WTC11 (cell line): ENCODE data around the gene NXN. TPM values are rescaled to one million over a fixed set of nuclear protein-coding genes. Genes with fewer than 3 reads are reported as not detected.
"Not testable (repeated sequence)": the region's sequence is repeated elsewhere in the genome, so short reads cannot be mapped to it uniquely, and the experiment has no call there.

Source experiments
- ATAC-seq: fragments of 200-7000 bp; cut with Tn5 transposase; 2 replicates; pipeline ENCODE4 v1.10.0; 2021; ENCODE audit warnings: mild to moderate bottlenecking, moderate library complexity
- CTCF ChIA-PET: fragments of 300-600 bp; sonication (Branson Sonifier 250); formaldehyde crosslinking; loops from one replicate; lab custom pipeline; 2021; ENCODE audit warnings: antibody characterized with exemption; lab: Charles Lee
- POLR2A ChIA-PET: fragments of 350-600 bp; sonication (Branson Sonifier 250); formaldehyde crosslinking; loops from one replicate; lab custom pipeline; 2021; ENCODE audit warnings: antibody characterized with exemption; lab: Charles Lee
- DNase-seq: peaks from one replicate; pipeline ENCODE4 v3.0.0; 2021; ENCODE audit warnings: low spot score
- H3K27ac Mint-ChIP-seq: 2 replicates; pipeline ENCODE4 v1.8.0; 2021; ENCODE audit warnings: mixed read lengths
- H3K27me3 Mint-ChIP-seq: 2 replicates; pipeline ENCODE4 v1.8.0; 2021; ENCODE audit warnings: low read depth, mild to moderate bottlenecking, moderate library complexity, mixed read lengths
- H3K36me3 Mint-ChIP-seq: 2 replicates; pipeline ENCODE4 v1.8.0; 2021; ENCODE audit warnings: mixed read lengths
- H3K4me1 Mint-ChIP-seq: 2 replicates; pipeline ENCODE4 v1.8.0; 2022; ENCODE audit warnings: mixed read lengths
- H3K4me3 Mint-ChIP-seq: 2 replicates; pipeline ENCODE4 v1.8.0; 2021; ENCODE audit warnings: mild to moderate bottlenecking, moderate library complexity, mixed read lengths
- H3K9me3 Mint-ChIP-seq: 2 replicates; pipeline ENCODE4 v1.8.0; 2021; ENCODE audit warnings: mixed read lengths
- ARID4B ChIP-seq: sonication (generic); formaldehyde crosslinking; IDR thresholded peaks from 2 replicates; pipeline ENCODE4 v1.8.0; 2023; ENCODE audit warnings: missing genetic modification reagents, mild to moderate bottlenecking, borderline replicate concordance
- CREB1 ChIP-seq: sonication (generic); formaldehyde crosslinking; IDR thresholded peaks from 2 replicates; pipeline ENCODE4 v1.8.0; 2023; ENCODE audit warnings: mild to moderate bottlenecking, missing genetic modification reagents
- CREM ChIP-seq: sonication (generic); formaldehyde crosslinking; IDR thresholded peaks from 2 replicates; pipeline ENCODE4 v1.8.1; 2022; ENCODE audit warnings: mild to moderate bottlenecking, missing genetic modification reagents, moderate library complexity
- CTCF ChIP-seq: fragments of 200-600 bp; IDR thresholded peaks from 2 replicates; pipeline ENCODE4 v1.8.0; 2022; ENCODE audit warnings: antibody characterized with exemption
- E2F4 ChIP-seq: sonication (generic); formaldehyde crosslinking; IDR thresholded peaks from 2 replicates; pipeline ENCODE4 v1.8.1; 2022; ENCODE audit warnings: low read depth, mild to moderate bottlenecking, moderate library complexity, missing genetic modification reagents, borderline replicate concordance
- ESRRA ChIP-seq: sonication (generic); formaldehyde crosslinking; IDR thresholded peaks from 2 replicates; pipeline ENCODE4 v1.8.1; 2022; ENCODE audit warnings: mild to moderate bottlenecking, missing genetic modification reagents, borderline replicate concordance
- MXD4 ChIP-seq: fragments of 250-450 bp; sonication (Bioruptor Pico); IDR thresholded peaks from 2 replicates; pipeline ENCODE4 v1.8.0; 2021; ENCODE audit warnings: mild to moderate bottlenecking, moderate library complexity, borderline replicate concordance
- NFE2L1 ChIP-seq: sonication (generic); formaldehyde crosslinking; IDR thresholded peaks from 2 replicates; pipeline ENCODE4 v1.8.1; 2023; ENCODE audit warnings: missing genetic modification reagents
- RORB ChIP-seq: fragments of 250-450 bp; sonication (Bioruptor Pico); IDR thresholded peaks from 2 replicates; pipeline ENCODE4 v1.9.0; 2021; ENCODE audit warnings: mild to moderate bottlenecking
- TP53 ChIP-seq: sonication (generic); formaldehyde crosslinking; IDR thresholded peaks from 2 replicates; pipeline ENCODE4 v1.8.1; 2023; ENCODE audit warnings: mild to moderate bottlenecking, missing genetic modification reagents
- ZNF121 ChIP-seq: sonication (generic); formaldehyde crosslinking; IDR thresholded peaks from 2 replicates; pipeline ENCODE4 v1.8.0; 2023; ENCODE audit warnings: missing genetic modification reagents
- ZNF532 ChIP-seq: fragments of 250-450 bp; sonication (Bioruptor Pico); IDR thresholded peaks from 2 replicates; pipeline ENCODE4 v1.9.0; 2021; ENCODE audit warnings: mild to moderate bottlenecking, borderline replicate concordance
- total RNA-seq: library from RNA; stranded (reverse); gene quantifications from 3 replicates; pipeline ENCODE4 v1.2.3, GENCODE V29; 2021

NXN gene
- total RNA-seq, 1 experiment from 2014 or later: 96.8 TPM

- TF ChIP-seq ARID4B: no peak
- no peak for TF ChIP-seq ESRRA (CRISPR knock-in tag)
- TF ChIP-seq MXD4: no peak
- no peak for TF ChIP-seq CTCF
- TF ChIP-seq, all 79 proteins: peak for 0
Measured at GRCh38 chr17:806346-806745, 173.2 kb downstream of the NXN start (continued).

GRCh38 chr17:805886-806285, 173.7 kb downstream of the NXN start:
- POLR2A ChIA-PET, H3K27me3 Mint-ChIP-seq, H3K27ac Mint-ChIP-seq, H3K9me3 Mint-ChIP-seq, H3K4me1 Mint-ChIP-seq, DNase-seq, H3K4me3 Mint-ChIP-seq, ATAC-seq: not testable (repeated sequence)
- peaks cover 11% of the 10 kb centered on the region; the same call in 1 of the 2 replicates for H3K36me3 Mint-ChIP-seq
- CTCF ChIA-PET: interaction anchor here (3.5 kb wide), 1 partner anchor 174 kb away, joined by 28 read pairs; the partner anchor contains the start of gene NXN

GRCh38 chr17:804541-805435, 174.8 kb downstream of the NXN start:
- no peak for TF ChIP-seq NFE2L1 (CRISPR knock-in tag)
- TF ChIP-seq E2F4: no peak
- no peak for TF ChIP-seq TP53
- no peak for TF ChIP-seq RORB
- no peak for TF ChIP-seq CREB1 (CRISPR knock-in tag)
- no peak for TF ChIP-seq CREM (CRISPR knock-in tag)
- TF ChIP-seq ZNF532 (CRISPR knock-in tag): no peak
- no peak for TF ChIP-seq ZNF121
- Mint-ChIP-seq H3K4me1 (peaks cover 8% of the 10 kb centered on the region), H3K9me3 (no peaks in the 10 kb centered on the region), H3K4me3 (no peak overlapping the region), H3K27me3 (no peaks in the 10 kb centered on the region), H3K36me3 (peaks cover 10% of the 10 kb centered on the region), H3K27ac (no peak overlapping the region)
- POLR2A ChIA-PET: no interaction called here
- DNase-seq (no peak), ATAC-seq (peak; percentile 65)
- CTCF ChIA-PET: interaction anchor here (0.5 to 3.5 kb wide), 6 partner anchors 9 to 192 kb away, joined by 3 to 28 read pairs (median 8); partner anchors contain the start of genes NXN and TIMM22
